Astrocyte (in vitro differentiated cells and primary cell): ENCODE data around the gene WDR45B.

Source experiments
- CTCF ChIP-seq: IDR thresholded peaks from 2 replicates; pipeline ENCODE4 v1.5.1; 2011; ENCODE audit warnings: low read depth, mild to moderate bottlenecking, inconsistent platforms, low read length, moderate library complexity; ENCODE audit not compliant: insufficient read depth
- EZH2 ChIP-seq: IDR thresholded peaks from 2 replicates; pipeline ENCODE4 v1.6.1; 2012; ENCODE audit warnings: mild to moderate bottlenecking, low read length, inconsistent platforms; ENCODE audit not compliant: insufficient read depth

GRCh38 chr17:82592767-82593589 lies 55.3 kb downstream of the WDR45B start:
- TF ChIP-seq CTCF, result no peak
- TF ChIP-seq EZH2, result no peak
